Retinal pigment epithelial cell (primary cell): ENCODE results near the gene DR1.

Source experiments
- DNase-seq: peaks from one replicate; pipeline ENCODE4 v3.0.0-alpha.2; 2010; ENCODE audit warnings: low read depth
- H3K4me3 ChIP-seq: 2 replicates; pipeline ENCODE4 v1.5.1; 2011; ENCODE audit warnings: mild to moderate bottlenecking, low read length, control low read depth, moderate library complexity
- TF ChIP-seq, protein P1 (sequence below): conservative IDR thresholded peaks from 2 replicates; pipeline ENCODE4 v1.5.1; 2011; ENCODE audit warnings: low read depth, low read length, control low read depth, inconsistent platforms

The DR1 gene

DNA sequence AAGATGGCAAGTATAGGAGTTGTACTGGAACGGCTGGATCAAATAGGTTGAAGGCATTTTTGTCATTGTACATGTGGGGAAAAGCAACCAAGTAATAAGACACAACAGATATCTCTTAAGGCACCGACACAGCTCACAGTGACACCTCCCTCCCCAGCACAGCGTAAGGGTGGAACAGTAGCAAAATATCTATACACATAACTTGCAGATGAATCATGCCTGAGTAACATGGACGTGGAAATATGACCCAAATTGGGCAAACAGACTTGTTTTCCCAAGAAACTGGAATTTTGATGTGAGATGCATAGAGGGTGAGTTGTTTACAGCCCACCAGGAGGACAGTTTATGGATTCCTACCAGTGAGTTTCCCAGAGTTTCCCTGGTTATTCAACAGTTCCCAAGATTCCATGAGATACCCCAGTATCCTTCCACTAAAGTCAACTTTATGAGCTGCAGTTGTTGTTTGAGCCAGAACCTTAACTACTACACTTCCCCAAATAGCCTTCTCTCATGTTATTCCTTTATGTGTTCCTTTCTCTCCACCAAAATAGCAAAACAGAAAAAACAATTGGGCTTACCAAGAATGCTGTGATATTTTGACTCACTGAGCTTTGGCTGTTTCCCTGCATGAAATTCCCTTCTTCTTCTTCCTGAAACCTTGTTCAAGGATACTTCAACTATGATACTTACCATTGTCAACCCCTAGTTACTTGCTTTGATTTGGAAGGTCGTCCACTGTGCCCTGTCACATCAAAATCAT lies 7.1 kb upstream of the DR1 start:
- no peak for DNase-seq
- TF ChIP-seq, protein P1, sequence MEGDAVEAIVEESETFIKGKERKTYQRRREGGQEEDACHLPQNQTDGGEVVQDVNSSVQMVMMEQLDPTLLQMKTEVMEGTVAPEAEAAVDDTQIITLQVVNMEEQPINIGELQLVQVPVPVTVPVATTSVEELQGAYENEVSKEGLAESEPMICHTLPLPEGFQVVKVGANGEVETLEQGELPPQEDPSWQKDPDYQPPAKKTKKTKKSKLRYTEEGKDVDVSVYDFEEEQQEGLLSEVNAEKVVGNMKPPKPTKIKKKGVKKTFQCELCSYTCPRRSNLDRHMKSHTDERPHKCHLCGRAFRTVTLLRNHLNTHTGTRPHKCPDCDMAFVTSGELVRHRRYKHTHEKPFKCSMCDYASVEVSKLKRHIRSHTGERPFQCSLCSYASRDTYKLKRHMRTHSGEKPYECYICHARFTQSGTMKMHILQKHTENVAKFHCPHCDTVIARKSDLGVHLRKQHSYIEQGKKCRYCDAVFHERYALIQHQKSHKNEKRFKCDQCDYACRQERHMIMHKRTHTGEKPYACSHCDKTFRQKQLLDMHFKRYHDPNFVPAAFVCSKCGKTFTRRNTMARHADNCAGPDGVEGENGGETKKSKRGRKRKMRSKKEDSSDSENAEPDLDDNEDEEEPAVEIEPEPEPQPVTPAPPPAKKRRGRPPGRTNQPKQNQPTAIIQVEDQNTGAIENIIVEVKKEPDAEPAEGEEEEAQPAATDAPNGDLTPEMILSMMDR, result no peak
- no peak overlapping the region for H3K4me3 ChIP-seq

DNA sequence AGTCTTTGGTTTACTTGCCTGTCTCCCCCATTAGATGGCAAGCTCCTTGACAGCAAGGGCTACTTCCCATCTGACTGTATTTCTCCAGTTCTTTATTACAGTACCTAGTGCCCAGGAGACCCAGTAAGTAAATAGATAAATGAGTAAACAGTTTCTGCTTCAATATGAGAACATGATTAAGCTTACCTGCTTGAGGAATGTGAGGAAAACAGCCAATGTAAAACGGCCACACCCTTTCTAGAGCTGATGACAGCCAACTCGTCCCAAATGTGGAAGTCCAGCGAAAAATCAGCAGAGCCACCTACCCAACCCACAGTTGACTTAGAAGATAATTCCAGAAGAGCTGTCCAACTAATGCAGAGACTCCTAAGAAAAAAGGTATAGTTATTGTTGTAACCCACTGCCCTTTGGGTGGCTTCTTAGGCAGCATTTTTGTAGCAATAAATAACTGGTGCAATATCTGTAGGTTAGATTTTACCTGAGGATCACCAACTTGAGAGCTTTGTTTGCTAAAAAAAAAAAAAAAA lies 6.5 kb upstream of the DR1 start:
- DNase-seq, result no peak
- H3K4me3 ChIP-seq, result no peak overlapping the region
- TF ChIP-seq, protein P1, result no peak

DNA sequence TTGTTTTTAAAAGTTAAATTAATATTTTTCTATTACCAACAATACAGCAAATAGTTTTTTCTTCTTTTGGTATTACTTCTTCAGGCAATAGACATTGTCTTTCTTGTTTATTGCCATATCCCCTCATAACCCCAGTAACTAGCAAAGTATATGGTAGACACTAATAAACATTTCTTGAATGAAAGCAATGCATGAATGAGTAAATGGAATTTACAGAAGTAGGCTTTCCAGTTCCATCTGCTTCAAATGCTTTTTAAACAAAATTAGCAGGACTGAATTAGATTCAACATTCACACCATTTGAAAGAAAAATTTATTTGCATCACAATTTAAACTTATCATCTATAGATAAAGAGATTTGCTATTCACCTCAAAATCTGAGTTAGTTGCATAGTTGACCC lies 5.6 kb upstream of the DR1 start:
- no peak for DNase-seq
- H3K4me3 ChIP-seq, result no peak overlapping the region
- TF ChIP-seq, protein P1, result no peak

- no peak overlapping the region for H3K4me3 ChIP-seq
- DNase-seq, result no peak
- TF ChIP-seq, protein P1, result no peak
Observed at GRCh38 chr1:93344484-93344883, 1.2 kb upstream of the DR1 start.

GRCh38 chr1:93344886-93345632 lies 648 bp upstream of the DR1 start:
- TF ChIP-seq, protein P1, result no peak
- no peak for DNase-seq
- peak overlapping the region; percentile 89 for H3K4me3 ChIP-seq

DNA sequence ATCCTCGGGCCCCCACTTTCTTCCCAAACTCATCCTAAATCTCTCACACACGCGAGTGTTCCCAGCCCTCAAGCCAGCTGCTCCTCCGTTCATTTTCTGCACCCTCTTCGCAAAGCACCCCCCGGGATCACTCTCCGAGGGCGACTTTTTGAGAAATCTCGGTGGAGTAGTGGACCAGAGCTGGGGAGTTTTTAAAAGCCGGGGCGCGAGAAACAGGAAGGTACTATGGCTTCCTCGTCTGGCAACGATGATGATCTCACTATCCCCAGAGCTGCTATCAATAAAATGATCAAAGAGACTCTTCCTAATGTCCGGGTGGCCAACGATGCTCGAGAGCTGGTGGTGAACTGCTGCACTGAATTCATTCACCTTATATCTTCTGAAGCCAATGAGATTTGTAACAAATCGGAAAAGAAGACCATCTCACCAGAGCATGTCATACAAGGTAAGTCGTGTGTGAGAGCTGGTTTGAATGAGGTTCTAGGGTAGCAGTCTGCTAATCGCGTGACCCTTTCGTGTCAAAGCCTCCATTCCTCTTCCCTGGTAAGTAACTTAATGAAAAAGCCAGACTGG lies 800 bp downstream of the DR1 start:
- peak overlapping the region; percentile 89 for H3K4me3 ChIP-seq
- TF ChIP-seq, protein P1, result no peak
- DNase-seq, result no peak
